ENCODE data around the gene NFIC. TPM values are rescaled to one million over a fixed set of nuclear protein-coding genes. Genes with fewer than 3 reads are reported as not detected.

Gene NFIC
- total RNA-seq, 1 donor from 2014 or later, result 194 TPM

GRCh38 chr19:3401004-3401768 is 34.8 kb downstream of the NFIC start:
- peaks cover 19 to 60% of the 10 kb centered on the region in 2 donors for H3K4me1 ChIP-seq
- H3K4me3 ChIP-seq, result no peak overlapping the region
- H3K9me3 ChIP-seq, result no peaks in the 10 kb centered on the region
- intact Hi-C loops (cut with DNase I), result no loop called here
- H3K36me3 ChIP-seq, result no peaks in the 10 kb centered on the region
- TF ChIP-seq CTCF (IDR thresholded peaks at IDR 0.05), result no peak
- no peaks in the 10 kb centered on the region for H3K27me3 ChIP-seq
- peak overlapping the region; percentile 54 to 98 for H3K27ac ChIP-seq
- DNase-seq (ENCODE audit: low spot score in 2 of 2), result no peak

GRCh38 chr19:3402631-3403443 is 36.5 kb downstream of the NFIC start:
- Histone ChIP-seq H3K4me3 (peak overlapping the region; percentile 60 to 65), H3K4me1 (peaks cover 14 to 56% of the 10 kb centered on the region in 2 donors), H3K27me3 (no peaks in the 10 kb centered on the region), H3K27ac (peak overlapping the region; percentile 98 to 100), H3K9me3 (no peaks in the 10 kb centered on the region), H3K36me3 (no peaks in the 10 kb centered on the region)
- no peak for DNase-seq (ENCODE audit: low spot score in 2 of 2)
- no peak for TF ChIP-seq CTCF (IDR thresholded peaks at IDR 0.05)
- intact Hi-C loops (cut with DNase I), result loop anchor here (1.0 kb wide), 1 partner anchor 15 kb away; no protein-coding TSS in a partner anchor

GRCh38 chr19:3403489-3404323 is 37.3 kb downstream of the NFIC start:
- Histone ChIP-seq H3K4me3 (peak overlapping the region; percentile 60 to 65), H3K9me3 (no peaks in the 10 kb centered on the region), H3K27ac (peak overlapping the region; percentile 98 to 100), H3K4me1 (peaks cover 6 to 58% of the 10 kb centered on the region in 2 donors), H3K27me3 (no peaks in the 10 kb centered on the region), H3K36me3 (no peaks in the 10 kb centered on the region)
- peak; percentile 81 to 97 for DNase-seq (ENCODE audit: low spot score in 2 of 2)
- intact Hi-C loops (cut with DNase I), result loop anchor here (1.0 to 2.0 kb wide), 6 partner anchors 15 to 67 kb away; partner anchors contain the start of gene NFIC
- no peak for TF ChIP-seq CTCF (IDR thresholded peaks at IDR 0.05)

- intact Hi-C loops (cut with DNase I), result loop anchor here (1.0 to 2.0 kb wide), 5 partner anchors 25 to 68 kb away; partner anchors contain the start of gene NFIC
- H3K9me3 ChIP-seq, result no peaks in the 10 kb centered on the region
- no peak for TF ChIP-seq CTCF (IDR thresholded peaks at IDR 0.05)
- peak overlapping the region; percentile 60 to 65 for H3K4me3 ChIP-seq
- DNase-seq (ENCODE audit: low spot score in 2 of 2), result peak; percentile 55 to 95
- H3K36me3 ChIP-seq, result no peaks in the 10 kb centered on the region
- H3K27me3 ChIP-seq, result no peaks in the 10 kb centered on the region
- peaks cover 6 to 61% of the 10 kb centered on the region in 2 donors for H3K4me1 ChIP-seq
- peak overlapping the region; percentile 98 to 100 for H3K27ac ChIP-seq
Observed at GRCh38 chr19:3404324-3405260, 38.2 kb downstream of the NFIC start.

All from ascending aorta (tissue), 2 donors.